HepG2 (cell line): ENCODE measurements around the gene LAPTM4A. TPM values are rescaled to one million over a fixed set of nuclear protein-coding genes. Genes with fewer than 3 reads are reported as not detected.

Experiments
- CENPT ChIP-seq: sonication (generic); formaldehyde crosslinking; IDR thresholded peaks from 2 replicates; pipeline ENCODE4 v1.8.0; 2022; ENCODE audit warnings: low read depth, mild to moderate bottlenecking, moderate library complexity, missing genetic modification reagents
- DRAP1 ChIP-seq: IDR thresholded peaks from 2 replicates; pipeline ENCODE4 v1.6.1; 2016; ENCODE audit warnings: missing genetic modification reagents, missing compliant biosample characterization
- E2F2 ChIP-seq: sonication (generic); formaldehyde crosslinking; IDR thresholded peaks from 2 replicates; pipeline ENCODE4 v1.4.0; 2020; ENCODE audit warnings: missing genetic modification reagents, borderline replicate concordance
- HIVEP1 ChIP-seq: sonication (generic); formaldehyde crosslinking; IDR thresholded peaks from 2 replicates; pipeline ENCODE4 v1.4.0; 2020; ENCODE audit warnings: mild to moderate bottlenecking, missing genetic modification reagents
- KIAA2018 ChIP-seq: sonication (generic); formaldehyde crosslinking; IDR thresholded peaks from 2 replicates; pipeline ENCODE4 v1.5.0; 2020; ENCODE audit warnings: mild to moderate bottlenecking, missing genetic modification reagents, borderline replicate concordance
- MIXL1 ChIP-seq: IDR thresholded peaks from 2 replicates; pipeline ENCODE4 v1.6.1; 2016
- NFE2L1 ChIP-seq: sonication (generic); formaldehyde crosslinking; IDR thresholded peaks from 2 replicates; pipeline ENCODE4 v1.4.0; 2020; ENCODE audit warnings: missing genetic modification reagents, mild to moderate bottlenecking, borderline replicate concordance
- NPAS2 ChIP-seq: sonication (generic); formaldehyde crosslinking; IDR thresholded peaks from 2 replicates; pipeline ENCODE4 v1.8.0; 2022; ENCODE audit warnings: mild to moderate bottlenecking, missing genetic modification reagents, borderline replicate concordance
- PBX2 ChIP-seq: IDR thresholded peaks from 2 replicates; pipeline ENCODE4 v1.6.1; 2016; ENCODE audit warnings: control low read depth
- RBFOX2 ChIP-seq: fragments of 200-400 bp; formaldehyde crosslinking; IDR thresholded peaks from 2 replicates; pipeline ENCODE4 v1.6.1; 2017; ENCODE audit warnings: low read depth, mild to moderate bottlenecking, low read length
- STAT5B ChIP-seq: sonication (generic); formaldehyde crosslinking; IDR thresholded peaks from 2 replicates; pipeline ENCODE4 v1.4.0; 2020; ENCODE audit warnings: missing genetic modification reagents
- TFAP4 ChIP-seq: sonication (generic); IDR thresholded peaks from 2 replicates; pipeline ENCODE4 v1.6.1; 2016; ENCODE audit warnings: low read depth, borderline replicate concordance
- TP53 ChIP-seq: sonication (generic); formaldehyde crosslinking; conservative IDR thresholded peaks from 2 replicates; pipeline ENCODE4 v1.4.0; 2020; ENCODE audit warnings: missing genetic modification reagents
- ZNF572 ChIP-seq: sonication (generic); formaldehyde crosslinking; IDR thresholded peaks from 2 replicates; pipeline ENCODE4 v1.5.1; 2020; ENCODE audit warnings: mild to moderate bottlenecking, missing genetic modification reagents
- ZNF576 ChIP-seq: sonication (generic); formaldehyde crosslinking; IDR thresholded peaks from 2 replicates; pipeline ENCODE4 v1.4.0; 2020; ENCODE audit warnings: mild to moderate bottlenecking, missing genetic modification reagents
- ZNF674 ChIP-seq: sonication (generic); formaldehyde crosslinking; IDR thresholded peaks from 2 replicates; pipeline ENCODE4 v1.5.0; 2020; ENCODE audit warnings: low read depth, mild to moderate bottlenecking, missing genetic modification reagents
- ZNF850 ChIP-seq: sonication (generic); formaldehyde crosslinking; conservative IDR thresholded peaks from 2 replicates; pipeline ENCODE4 v1.9.0; 2021; ENCODE audit warnings: mild to moderate bottlenecking, missing genetic modification reagents
- polyA plus RNA-seq, 8 experiments: library from polyadenylated mRNA; depleted of rRNA in 3 of 8; stranded (reverse) in 7 of 8; unstranded in 1 of 8; fragments of >200 nt; fragmentation: Illumina TruSeq in 4 of 8; extraction: Trizol in 4 of 8; gene quantifications; 2 replicates each; pipeline versions ENCODE4 v1.2.1 to v1.2.3, GENCODE V29; 2011 to 2016; ENCODE audit warnings: low read depth in 4 of 8, missing spikeins in 1 of 8, mixed read lengths in 1 of 8; ENCODE audit not compliant: insufficient read depth in 1 of 8
- total RNA-seq, 5 experiments: library from RNA; depleted of rRNA; stranded (reverse); fragments of >200 nt; fragmentation: Illumina TruSeq; extraction: Trizol; gene quantifications; 2 replicates each; pipeline ENCODE4 v1.2.3, GENCODE V29; 2016; ENCODE audit warnings: low read depth in 1 of 5

LAPTM4A gene
- total and polyA plus RNA-seq, 2 of the 13 experiments (the other 11 are each of a cell fraction or from before 2014, with no cell fraction given): 116 to 558 TPM

- TF ChIP-seq PBX2 (CRISPR knock-in tag) (peak; percentile 97), MIXL1 (CRISPR knock-in tag) (peak; percentile 88), TFAP4 (peak; percentile 55; the same call in 1 of the 2 replicates), DRAP1 (CRISPR knock-in tag) (peak; percentile 87), ZNF576 (CRISPR knock-in tag) (no peak), RBFOX2 (peak; percentile 87), STAT5B (CRISPR knock-in tag) (no peak; the same call in 1 of the 2 replicates), CENPT (CRISPR knock-in tag) (peak; percentile 79; the same call in 1 of the 2 replicates), ZNF674 (CRISPR knock-in tag) (no peak), TP53 (CRISPR knock-in tag) (0 out of 2 replicates have a peak, but pooled peaks have one; percentile 69), KIAA2018 (CRISPR knock-in tag) (0 out of 2 replicates have a peak, but pooled peaks have one; percentile 56), ZNF572 (CRISPR knock-in tag) (peak; percentile 91; the same call in 1 of the 2 replicates), NFE2L1 (CRISPR knock-in tag) (no peak), ZNF850 (CRISPR knock-in tag) (no peak), E2F2 (CRISPR knock-in tag) (peak; percentile 48; the same call in 1 of the 2 replicates), NPAS2 (CRISPR knock-in tag) (no peak), HIVEP1 (CRISPR knock-in tag) (peak; percentile 62; the same call in 1 of the 2 replicates)
Measured at GRCh38 chr2:20051532-20052228, at the start of gene LAPTM4A (continued).
